Nucleus accumbens (tissue), 56 donors: Measurements from ENCODE around the gene LCN12.

Experiments used
- DNase-seq, 56 donors: peaks; one replicate each; lab custom pipeline; 2025; lab: John Stamatoyannopoulos, UW

Gene LCN12

GRCh38 chr9:137001857-137002645 lies 50.0 kb downstream of the LCN12 start:
- DNase-seq = no peak

- DNase-seq = no peak
Observed at GRCh38 chr9:137002646-137003041, 50.6 kb downstream of the LCN12 start.

GRCh38 chr9:137004285-137004684 lies 52.2 kb downstream of the LCN12 start:
- peak in 8 of 56 donors; percentile 24 to 51 (median 37) for DNase-seq
